SK-N-SH treated with all-trans-retinoic acid at 6 μM for 48 hours (cell line): ENCODE measurements around the gene TAGLN2.

Experiments used
- ATAC-seq: fragments of 200-7000 bp; cut with Tn5 transposase; 3 replicates; pipeline ENCODE4 v1.9.1; 2020; ENCODE audit warnings: mild to moderate bottlenecking, moderate library complexity
- ARNTL ChIP-seq: fragments of 450-650 bp; formaldehyde crosslinking; IDR thresholded peaks from 2 replicates; pipeline ENCODE4 v1.5.0; 2020; ENCODE audit warnings: low read depth, mild to moderate bottlenecking, moderate library complexity, borderline replicate concordance
- BACH2 ChIP-seq: fragments of 250-450 bp; sonication (Bioruptor Pico); IDR thresholded peaks from 2 replicates; pipeline ENCODE4 v1.9.0; 2021; ENCODE audit warnings: mild to moderate bottlenecking, borderline replicate concordance
- CSDC2 ChIP-seq: fragments of 250-450 bp; sonication (Bioruptor Pico); IDR thresholded peaks from 2 replicates; pipeline ENCODE4 v1.5.0; 2020; ENCODE audit warnings: mild to moderate bottlenecking, moderate library complexity
- ESRRG ChIP-seq: fragments of 250-450 bp; sonication (Bioruptor Pico); IDR thresholded peaks from 2 replicates; pipeline ENCODE4 v1.6.1; 2021; ENCODE audit warnings: mild to moderate bottlenecking
- GLIS3 ChIP-seq: fragments of 250-450 bp; sonication (Bioruptor Pico); IDR thresholded peaks from 2 replicates; pipeline ENCODE4 v1.5.0; 2020; ENCODE audit warnings: mild to moderate bottlenecking, moderate library complexity
- ISL1 ChIP-seq: fragments of 250-450 bp; sonication (Bioruptor Pico); IDR thresholded peaks from 2 replicates; pipeline ENCODE4 v2.1.2; 2022; ENCODE audit warnings: mild to moderate bottlenecking, moderate library complexity
- OSR1 ChIP-seq: fragments of 250-450 bp; sonication (Bioruptor Pico); IDR thresholded peaks from 2 replicates; pipeline ENCODE4 v1.8.0; 2022; ENCODE audit warnings: moderate library complexity, mild to moderate bottlenecking, inconsistent platforms
- PPARA ChIP-seq: fragments of 250-450 bp; sonication (Bioruptor Pico); IDR thresholded peaks from 2 replicates; pipeline ENCODE4 v1.5.0; 2020; ENCODE audit warnings: mild to moderate bottlenecking, borderline replicate concordance
- RARB ChIP-seq: fragments of 250-450 bp; sonication (Bioruptor Pico); IDR thresholded peaks from 2 replicates; pipeline ENCODE4 v1.8.0; 2021; ENCODE audit warnings: mild to moderate bottlenecking, moderate library complexity
- SNAI2 ChIP-seq: fragments of 250-450 bp; sonication (Bioruptor Pico); IDR thresholded peaks from 2 replicates; pipeline ENCODE4 v1.5.0; 2020; ENCODE audit warnings: mild to moderate bottlenecking, moderate library complexity
- TCF4 ChIP-seq: fragments of 250-450 bp; sonication (Bioruptor Pico); IDR thresholded peaks from 2 replicates; pipeline ENCODE4 v1.8.0; 2021; ENCODE audit warnings: mild to moderate bottlenecking, moderate library complexity, borderline replicate concordance
- TOX ChIP-seq: fragments of 250-450 bp; sonication (Bioruptor Pico); IDR thresholded peaks from 2 replicates; pipeline ENCODE4 v1.8.0; 2021; ENCODE audit warnings: mild to moderate bottlenecking, moderate library complexity, borderline replicate concordance
- ZC3H10 ChIP-seq: fragments of 250-450 bp; sonication (Bioruptor Pico); IDR thresholded peaks from 2 replicates; pipeline ENCODE4 v1.5.1; 2021; ENCODE audit warnings: mild to moderate bottlenecking, moderate library complexity
- ZFP3 ChIP-seq: fragments of 250-450 bp; sonication (Bioruptor Pico); IDR thresholded peaks from 2 replicates; pipeline ENCODE4 v1.5.0; 2020; ENCODE audit warnings: mild to moderate bottlenecking, moderate library complexity
- ZFP30 ChIP-seq: fragments of 450-650 bp; formaldehyde crosslinking; IDR thresholded peaks from 2 replicates; pipeline ENCODE4 v1.5.0; 2022; ENCODE audit warnings: mild to moderate bottlenecking, moderate library complexity
- ZNF565 ChIP-seq: fragments of 450-650 bp; formaldehyde crosslinking; conservative IDR thresholded peaks from 2 replicates; pipeline ENCODE4 v1.5.0; 2020; ENCODE audit warnings: low read depth, mild to moderate bottlenecking, moderate library complexity
- ZNF70 ChIP-seq: fragments of 450-650 bp; formaldehyde crosslinking; IDR thresholded peaks from 2 replicates; pipeline ENCODE4 v1.5.0; 2020; ENCODE audit warnings: mild to moderate bottlenecking, moderate library complexity
- ZNF8 ChIP-seq: fragments of 450-650 bp; formaldehyde crosslinking; IDR thresholded peaks from 2 replicates; pipeline ENCODE4 v1.5.0; 2020; ENCODE audit warnings: mild to moderate bottlenecking, moderate library complexity
- TF ChIP-seq, protein P1 (sequence below): fragments of 250-450 bp; sonication (Bioruptor Pico); IDR thresholded peaks from 2 replicates; pipeline ENCODE4 v1.5.1; 2020; ENCODE audit warnings: low read depth, mild to moderate bottlenecking, moderate library complexity
- TF ChIP-seq, protein P2 (sequence below): fragments of 250-450 bp; sonication (Bioruptor Pico); IDR thresholded peaks from 2 replicates; pipeline ENCODE4 v1.5.1; 2021; ENCODE audit warnings: mild to moderate bottlenecking, moderate library complexity
- TF ChIP-seq, protein P3 (sequence below): fragments of 250-450 bp; sonication (Bioruptor Pico); IDR thresholded peaks from 2 replicates; pipeline ENCODE4 v1.5.0; 2020; ENCODE audit warnings: mild to moderate bottlenecking, moderate library complexity
- TF ChIP-seq, protein P4 (sequence below): fragments of 250-450 bp; sonication (Bioruptor Pico); IDR thresholded peaks from 2 replicates; pipeline ENCODE4 v1.8.0; 2021; ENCODE audit warnings: low read depth, mild to moderate bottlenecking, moderate library complexity, borderline replicate concordance
- TF ChIP-seq, protein P5 (sequence below): fragments of 250-450 bp; sonication (Bioruptor Pico); IDR thresholded peaks from 2 replicates; pipeline ENCODE4 v1.8.0; 2020; ENCODE audit warnings: mild to moderate bottlenecking, moderate library complexity, borderline replicate concordance

Gene TAGLN2

DNA sequence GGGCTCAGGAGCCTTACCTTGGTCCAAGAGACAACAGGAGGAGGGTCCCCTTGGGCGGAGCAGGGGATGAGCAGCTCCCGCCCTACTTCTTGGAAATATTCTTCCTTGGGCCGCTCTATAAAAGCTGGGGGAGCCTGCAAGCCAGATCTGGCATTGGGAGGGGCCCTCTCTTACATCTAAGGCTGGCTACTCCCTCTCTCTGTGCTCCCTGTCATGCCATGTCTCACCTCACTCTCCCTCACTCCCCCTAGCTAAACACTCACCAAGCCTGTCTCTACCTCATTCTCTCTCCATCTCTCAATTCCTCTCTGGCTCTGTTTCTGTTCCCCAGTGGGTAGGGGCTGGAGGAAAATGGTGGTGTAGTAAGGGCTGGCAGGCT is 6.5 kb upstream of the TAGLN2 start:
- TF ChIP-seq, protein P1, sequence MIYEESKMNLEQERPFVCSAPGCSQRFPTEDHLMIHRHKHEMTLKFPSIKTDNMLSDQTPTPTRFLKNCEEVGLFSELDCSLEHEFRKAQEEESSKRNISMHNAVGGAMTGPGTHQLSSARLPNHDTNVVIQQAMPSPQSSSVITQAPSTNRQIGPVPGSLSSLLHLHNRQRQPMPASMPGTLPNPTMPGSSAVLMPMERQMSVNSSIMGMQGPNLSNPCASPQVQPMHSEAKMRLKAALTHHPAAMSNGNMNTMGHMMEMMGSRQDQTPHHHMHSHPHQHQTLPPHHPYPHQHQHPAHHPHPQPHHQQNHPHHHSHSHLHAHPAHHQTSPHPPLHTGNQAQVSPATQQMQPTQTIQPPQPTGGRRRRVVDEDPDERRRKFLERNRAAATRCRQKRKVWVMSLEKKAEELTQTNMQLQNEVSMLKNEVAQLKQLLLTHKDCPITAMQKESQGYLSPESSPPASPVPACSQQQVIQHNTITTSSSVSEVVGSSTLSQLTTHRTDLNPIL = no peak
- TF ChIP-seq ZNF70 = no peak
- no peak for TF ChIP-seq ZFP30 (CRISPR knock-in tag)
- TF ChIP-seq ZNF8 (CRISPR knock-in tag) = no peak
- no peak for TF ChIP-seq CSDC2 (CRISPR knock-in tag)
- TF ChIP-seq TCF4 (CRISPR knock-in tag) = no peak
- no peak for TF ChIP-seq PPARA
- no peak for TF ChIP-seq ESRRG (CRISPR knock-in tag)
- ATAC-seq = no peak

DNA sequence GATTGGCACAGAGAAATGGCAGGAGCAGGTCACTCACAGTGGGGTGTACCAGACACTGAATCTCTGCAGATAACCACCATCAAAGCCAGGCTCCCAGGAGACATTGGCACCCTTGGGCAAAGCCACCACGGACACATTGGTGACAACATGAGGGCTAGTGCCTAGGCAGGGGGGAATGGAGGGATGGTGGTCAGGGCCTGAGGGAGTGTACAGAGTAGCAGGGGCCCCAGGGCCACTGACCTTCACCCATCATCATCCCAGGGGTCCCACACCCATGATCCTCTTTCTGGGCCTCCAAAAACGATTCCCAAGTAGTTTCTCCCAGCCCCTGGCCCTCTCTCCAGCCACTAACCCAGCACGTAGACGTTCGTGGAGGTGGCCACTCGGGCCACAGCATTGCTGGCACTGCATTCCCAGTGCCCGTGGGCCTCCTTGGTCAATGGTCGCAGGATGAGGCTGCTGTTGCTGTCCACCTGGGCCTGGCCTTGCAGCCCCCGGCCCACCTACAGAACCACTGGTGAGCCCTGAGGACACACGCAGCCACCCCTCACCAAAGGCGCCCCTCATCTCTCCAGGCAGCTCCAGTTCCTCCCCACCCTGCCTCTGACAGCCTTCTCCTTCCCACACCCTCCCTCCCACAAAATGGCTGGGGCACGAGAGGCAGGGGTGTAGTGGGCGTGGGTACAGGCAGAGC is 5.9 kb upstream of the TAGLN2 start:
- no peak for ATAC-seq
- TF ChIP-seq, protein P2, sequence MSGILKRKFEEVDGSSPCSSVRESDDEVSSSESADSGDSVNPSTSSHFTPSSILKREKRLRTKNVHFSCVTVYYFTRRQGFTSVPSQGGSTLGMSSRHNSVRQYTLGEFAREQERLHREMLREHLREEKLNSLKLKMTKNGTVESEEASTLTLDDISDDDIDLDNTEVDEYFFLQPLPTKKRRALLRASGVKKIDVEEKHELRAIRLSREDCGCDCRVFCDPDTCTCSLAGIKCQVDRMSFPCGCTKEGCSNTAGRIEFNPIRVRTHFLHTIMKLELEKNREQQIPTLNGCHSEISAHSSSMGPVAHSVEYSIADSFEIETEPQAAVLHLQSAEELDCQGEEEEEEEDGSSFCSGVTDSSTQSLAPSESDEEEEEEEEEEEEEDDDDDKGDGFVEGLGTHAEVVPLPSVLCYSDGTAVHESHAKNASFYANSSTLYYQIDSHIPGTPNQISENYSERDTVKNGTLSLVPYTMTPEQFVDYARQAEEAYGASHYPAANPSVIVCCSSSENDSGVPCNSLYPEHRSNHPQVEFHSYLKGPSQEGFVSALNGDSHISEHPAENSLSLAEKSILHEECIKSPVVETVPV (CRISPR knock-in tag) = no peak
- TF ChIP-seq TOX (CRISPR knock-in tag) (no peak), ESRRG (CRISPR knock-in tag) (no peak), ISL1 (no peak), BACH2 (no peak), ZNF565 (no peak), PPARA (no peak), ZNF8 (CRISPR knock-in tag) (no peak), ZNF70 (no peak), ARNTL (CRISPR knock-in tag) (no peak)
- TF ChIP-seq, protein P1 = no peak
- TF ChIP-seq, protein P3, sequence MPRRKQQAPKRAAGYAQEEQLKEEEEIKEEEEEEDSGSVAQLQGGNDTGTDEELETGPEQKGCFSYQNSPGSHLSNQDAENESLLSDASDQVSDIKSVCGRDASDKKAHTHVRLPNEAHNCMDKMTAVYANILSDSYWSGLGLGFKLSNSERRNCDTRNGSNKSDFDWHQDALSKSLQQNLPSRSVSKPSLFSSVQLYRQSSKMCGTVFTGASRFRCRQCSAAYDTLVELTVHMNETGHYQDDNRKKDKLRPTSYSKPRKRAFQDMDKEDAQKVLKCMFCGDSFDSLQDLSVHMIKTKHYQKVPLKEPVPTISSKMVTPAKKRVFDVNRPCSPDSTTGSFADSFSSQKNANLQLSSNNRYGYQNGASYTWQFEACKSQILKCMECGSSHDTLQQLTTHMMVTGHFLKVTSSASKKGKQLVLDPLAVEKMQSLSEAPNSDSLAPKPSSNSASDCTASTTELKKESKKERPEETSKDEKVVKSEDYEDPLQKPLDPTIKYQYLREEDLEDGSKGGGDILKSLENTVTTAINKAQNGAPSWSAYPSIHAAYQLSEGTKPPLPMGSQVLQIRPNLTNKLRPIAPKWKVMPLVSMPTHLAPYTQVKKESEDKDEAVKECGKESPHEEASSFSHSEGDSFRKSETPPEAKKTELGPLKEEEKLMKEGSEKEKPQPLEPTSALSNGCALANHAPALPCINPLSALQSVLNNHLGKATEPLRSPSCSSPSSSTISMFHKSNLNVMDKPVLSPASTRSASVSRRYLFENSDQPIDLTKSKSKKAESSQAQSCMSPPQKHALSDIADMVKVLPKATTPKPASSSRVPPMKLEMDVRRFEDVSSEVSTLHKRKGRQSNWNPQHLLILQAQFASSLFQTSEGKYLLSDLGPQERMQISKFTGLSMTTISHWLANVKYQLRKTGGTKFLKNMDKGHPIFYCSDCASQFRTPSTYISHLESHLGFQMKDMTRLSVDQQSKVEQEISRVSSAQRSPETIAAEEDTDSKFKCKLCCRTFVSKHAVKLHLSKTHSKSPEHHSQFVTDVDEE (CRISPR knock-in tag) = no peak

DNA sequence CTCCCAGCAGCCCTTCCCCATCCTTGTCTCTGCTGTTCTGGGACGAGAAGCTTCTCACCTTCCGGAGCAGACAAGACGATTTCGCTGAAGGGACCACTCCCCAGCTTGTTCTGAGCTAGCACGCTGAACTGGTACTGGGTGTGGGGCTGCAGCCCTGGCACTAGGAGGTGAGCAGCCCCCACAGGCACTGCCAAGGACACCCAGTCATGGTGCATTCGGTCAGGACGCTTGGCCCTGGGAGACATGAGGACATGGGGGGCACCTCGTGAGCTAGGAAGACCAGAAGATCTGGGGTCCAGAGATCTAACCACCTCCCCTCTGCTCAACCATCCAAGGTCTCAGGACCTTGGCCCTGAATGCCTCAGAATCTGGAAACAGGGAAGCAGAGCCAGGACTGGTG is 5.3 kb upstream of the TAGLN2 start:
- no peak for ATAC-seq
- TF ChIP-seq ZC3H10 (no peak), ISL1 (no peak), OSR1 (no peak), GLIS3 (CRISPR knock-in tag) (no peak), ZFP3 (CRISPR knock-in tag) (no peak), ZNF8 (CRISPR knock-in tag) (no peak), CSDC2 (CRISPR knock-in tag) (no peak), TCF4 (CRISPR knock-in tag) (no peak), ZNF565 (no peak), BACH2 (no peak), TOX (CRISPR knock-in tag) (no peak), ARNTL (CRISPR knock-in tag) (no peak), ESRRG (CRISPR knock-in tag) (no peak), RARB (no peak), SNAI2 (CRISPR knock-in tag) (no peak)
- TF ChIP-seq, protein P1 = no peak
- TF ChIP-seq, protein P4, sequence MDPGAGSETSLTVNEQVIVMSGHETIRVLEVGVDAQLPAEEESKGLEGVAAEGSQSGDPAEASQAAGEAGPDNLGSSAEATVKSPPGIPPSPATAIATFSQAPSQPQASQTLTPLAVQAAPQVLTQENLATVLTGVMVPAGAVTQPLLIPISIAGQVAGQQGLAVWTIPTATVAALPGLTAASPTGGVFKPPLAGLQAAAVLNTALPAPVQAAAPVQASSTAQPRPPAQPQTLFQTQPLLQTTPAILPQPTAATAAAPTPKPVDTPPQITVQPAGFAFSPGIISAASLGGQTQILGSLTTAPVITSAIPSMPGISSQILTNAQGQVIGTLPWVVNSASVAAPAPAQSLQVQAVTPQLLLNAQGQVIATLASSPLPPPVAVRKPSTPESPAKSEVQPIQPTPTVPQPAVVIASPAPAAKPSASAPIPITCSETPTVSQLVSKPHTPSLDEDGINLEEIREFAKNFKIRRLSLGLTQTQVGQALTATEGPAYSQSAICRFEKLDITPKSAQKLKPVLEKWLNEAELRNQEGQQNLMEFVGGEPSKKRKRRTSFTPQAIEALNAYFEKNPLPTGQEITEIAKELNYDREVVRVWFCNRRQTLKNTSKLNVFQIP (CRISPR knock-in tag) = no peak
- TF ChIP-seq, protein P5, sequence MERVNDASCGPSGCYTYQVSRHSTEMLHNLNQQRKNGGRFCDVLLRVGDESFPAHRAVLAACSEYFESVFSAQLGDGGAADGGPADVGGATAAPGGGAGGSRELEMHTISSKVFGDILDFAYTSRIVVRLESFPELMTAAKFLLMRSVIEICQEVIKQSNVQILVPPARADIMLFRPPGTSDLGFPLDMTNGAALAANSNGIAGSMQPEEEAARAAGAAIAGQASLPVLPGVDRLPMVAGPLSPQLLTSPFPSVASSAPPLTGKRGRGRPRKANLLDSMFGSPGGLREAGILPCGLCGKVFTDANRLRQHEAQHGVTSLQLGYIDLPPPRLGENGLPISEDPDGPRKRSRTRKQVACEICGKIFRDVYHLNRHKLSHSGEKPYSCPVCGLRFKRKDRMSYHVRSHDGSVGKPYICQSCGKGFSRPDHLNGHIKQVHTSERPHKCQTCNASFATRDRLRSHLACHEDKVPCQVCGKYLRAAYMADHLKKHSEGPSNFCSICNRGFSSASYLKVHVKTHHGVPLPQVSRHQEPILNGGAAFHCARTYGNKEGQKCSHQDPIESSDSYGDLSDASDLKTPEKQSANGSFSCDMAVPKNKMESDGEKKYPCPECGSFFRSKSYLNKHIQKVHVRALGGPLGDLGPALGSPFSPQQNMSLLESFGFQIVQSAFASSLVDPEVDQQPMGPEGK (CRISPR knock-in tag) = no peak
